ENCODE results near the gene MBOAT2.
"Not testable (repeated sequence)": the region's sequence is repeated elsewhere in the genome, so short reads cannot be mapped to it uniquely, and the experiment has no call there.

Gene MBOAT2

DNA sequence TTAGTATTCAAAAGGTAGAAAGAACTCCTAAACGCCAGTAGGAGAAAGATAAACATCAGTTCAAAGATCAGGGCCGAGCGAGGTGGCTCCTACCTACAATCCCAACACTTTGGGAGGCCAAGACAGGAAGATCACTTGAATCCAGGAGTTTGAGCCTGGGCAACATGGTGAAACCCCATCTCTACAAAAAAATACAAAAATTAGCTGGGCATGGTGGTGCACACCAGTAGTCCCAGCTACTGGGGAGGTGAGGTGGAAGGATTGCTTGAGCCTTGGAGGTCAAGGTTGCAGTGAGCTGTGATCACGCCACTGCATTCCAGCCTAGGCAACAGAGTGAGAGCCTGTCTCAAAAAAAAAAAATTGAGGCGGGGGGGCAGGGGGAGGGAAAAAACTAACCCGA is 40.6 kb downstream of the MBOAT2 start:
- H3K27me3 Mint-ChIP-seq, result no peaks in the 10 kb centered on the region

DNA sequence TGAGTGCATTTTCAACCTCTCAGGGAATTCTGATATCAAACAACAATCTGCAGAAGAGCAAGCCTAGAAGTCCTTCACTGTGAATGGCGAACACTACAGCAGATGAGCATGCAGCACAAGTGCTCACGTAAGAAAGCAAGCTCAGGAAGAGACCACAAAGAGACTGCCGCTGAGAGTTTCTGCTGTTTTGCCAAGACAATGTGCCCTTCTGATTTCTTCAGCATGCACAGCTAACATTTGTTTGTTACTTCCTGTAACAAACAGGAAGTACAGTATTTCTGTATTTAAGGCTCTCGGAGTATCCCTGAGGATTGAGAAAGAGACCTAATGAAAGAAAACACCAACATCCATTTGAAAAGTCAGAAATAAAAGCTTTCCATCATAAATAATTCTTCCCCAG is 45.9 kb downstream of the MBOAT2 start:
- ATAC-seq, result no peak
- Mint-ChIP-seq H3K4me1 (no peaks in the 10 kb centered on the region), H3K27ac (no peak overlapping the region), H3K9me3 (peaks cover 21 to 27% of the 10 kb centered on the region in 2 donors), H3K27me3 (peaks cover 5% of the 10 kb centered on the region), H3K4me3 (no peak overlapping the region)
- no peak for DNase-seq

More for the DNA sequence above, 40.6 kb downstream of the MBOAT2 start:
- Mint-ChIP-seq H3K4me1 (no peaks in the 10 kb centered on the region), H3K27ac (no peak overlapping the region), H3K4me3 (no peak overlapping the region), H3K9me3 (no peaks in the 10 kb centered on the region)
- no peak for ATAC-seq
- DNase-seq, result no peak

DNA sequence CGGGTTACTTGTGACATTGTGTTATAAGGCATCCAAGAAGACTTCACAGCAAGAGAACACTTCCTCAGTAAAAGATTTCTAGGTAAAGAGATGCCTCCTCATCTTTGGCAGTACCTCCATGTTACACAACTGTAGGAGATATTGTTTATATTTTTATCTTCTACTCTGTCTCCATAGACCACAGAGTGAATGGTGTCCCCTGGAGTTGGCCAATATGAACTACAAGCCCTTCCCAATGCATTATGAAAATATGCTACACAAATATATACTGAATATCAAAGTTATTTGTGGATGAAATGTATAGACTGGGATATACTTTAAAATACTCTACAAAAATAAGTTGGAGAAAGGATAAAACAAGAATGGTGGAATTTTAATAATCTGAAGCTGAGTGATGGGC is 46.7 kb downstream of the MBOAT2 start:
- Mint-ChIP-seq H3K27me3 (peaks cover 13% of the 10 kb centered on the region), H3K27ac (no peak overlapping the region), H3K4me3 (no peak overlapping the region), H3K4me1 (no peaks in the 10 kb centered on the region), H3K9me3 (peaks cover 29 to 33% of the 10 kb centered on the region in 2 donors)
- DNase-seq (no peak), ATAC-seq (no peak)

DNA sequence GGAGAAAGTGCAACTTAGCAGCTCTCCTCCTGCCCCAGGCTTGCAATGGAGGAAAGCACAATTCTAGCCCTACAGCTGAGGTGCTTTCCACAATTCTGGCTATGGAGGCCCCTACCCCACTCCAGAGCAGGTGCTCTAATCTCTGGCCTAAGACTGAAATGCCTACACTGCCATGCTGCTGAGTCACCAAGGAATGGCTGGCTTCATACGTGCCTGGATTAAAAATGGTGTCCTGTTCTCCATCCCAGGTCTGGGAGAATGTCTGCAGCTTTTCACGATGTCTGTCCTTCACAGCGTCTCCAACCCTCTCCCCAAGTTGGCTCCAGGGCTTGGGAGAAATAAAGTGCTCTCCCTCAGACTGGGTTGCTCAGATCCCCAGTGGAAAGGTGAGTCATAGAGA is 48.5 kb downstream of the MBOAT2 start:
- Mint-ChIP-seq H3K4me1 (no peaks in the 10 kb centered on the region), H3K4me3 (no peak overlapping the region), H3K27ac (no peak overlapping the region), H3K9me3 (peaks cover 35 to 39% of the 10 kb centered on the region in 2 donors), H3K27me3 (peaks cover 25% of the 10 kb centered on the region)
- no peak for ATAC-seq
- DNase-seq, result no peak

DNA sequence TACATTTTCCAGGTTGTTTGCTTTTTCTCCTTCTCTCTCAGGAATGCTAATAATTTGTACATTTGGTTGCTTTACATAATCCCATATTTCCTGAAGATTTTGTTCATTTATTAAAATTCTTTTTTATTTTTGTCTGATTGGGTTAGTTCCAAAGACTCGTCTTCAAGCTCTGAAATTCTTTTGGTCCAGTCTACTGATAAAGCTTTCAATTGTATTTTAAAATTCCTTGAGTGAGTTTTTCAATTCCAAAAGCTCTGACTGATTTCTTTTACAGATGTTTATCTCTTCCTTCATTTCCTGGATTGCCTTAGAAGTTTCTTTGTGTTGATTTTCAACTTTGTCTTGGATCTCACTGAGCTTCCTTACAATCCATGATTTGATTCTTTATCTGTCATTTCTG is 50.0 kb downstream of the MBOAT2 start:
- no peak for ATAC-seq
- Mint-ChIP-seq H3K27me3 (peaks cover 31% of the 10 kb centered on the region), H3K4me3 (no peak overlapping the region), H3K4me1 (no peaks in the 10 kb centered on the region), H3K27ac (peak overlapping the region in 1 of 2 donors; percentile 72), H3K9me3 (peaks cover 40 to 44% of the 10 kb centered on the region in 2 donors)
- DNase-seq, result no peak

DNA sequence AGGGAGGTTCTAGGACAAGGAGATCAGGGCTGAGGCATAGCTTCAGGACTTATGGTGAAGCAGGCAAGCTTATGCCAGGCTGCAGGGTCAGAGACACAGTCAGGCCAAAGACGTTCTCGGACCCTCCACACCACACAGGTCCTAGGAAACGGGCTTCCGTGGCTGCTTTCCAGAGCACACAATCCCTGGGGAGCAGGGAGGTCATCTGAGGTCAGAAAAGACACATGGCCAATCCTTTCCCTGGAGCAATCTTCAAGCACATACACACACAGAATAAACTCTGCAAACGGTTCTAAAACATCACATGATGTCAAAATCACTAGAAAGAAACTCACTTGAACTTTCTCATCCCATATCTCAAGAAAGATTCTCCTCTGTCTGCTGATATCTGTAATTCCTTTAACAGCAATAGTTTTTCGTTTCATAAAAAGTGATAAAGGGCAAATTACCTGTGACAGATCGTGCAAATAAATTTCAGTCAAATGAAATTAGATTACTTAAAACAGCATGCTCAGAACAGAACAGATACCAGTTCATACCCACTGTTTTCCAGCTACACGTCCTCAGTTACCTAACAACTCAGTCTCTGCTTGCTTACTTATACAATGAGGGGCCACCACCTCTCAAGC is 63.9 kb downstream of the MBOAT2 start:
- Mint-ChIP-seq H3K9me3 (no peaks in the 10 kb centered on the region), H3K4me3 (no peak overlapping the region), H3K4me1 (no peaks in the 10 kb centered on the region), H3K27me3 (no peaks in the 10 kb centered on the region), H3K27ac (peak overlapping the region in 1 of 2 donors; percentile 9)
- ATAC-seq (no peak), DNase-seq (no peak)

DNA sequence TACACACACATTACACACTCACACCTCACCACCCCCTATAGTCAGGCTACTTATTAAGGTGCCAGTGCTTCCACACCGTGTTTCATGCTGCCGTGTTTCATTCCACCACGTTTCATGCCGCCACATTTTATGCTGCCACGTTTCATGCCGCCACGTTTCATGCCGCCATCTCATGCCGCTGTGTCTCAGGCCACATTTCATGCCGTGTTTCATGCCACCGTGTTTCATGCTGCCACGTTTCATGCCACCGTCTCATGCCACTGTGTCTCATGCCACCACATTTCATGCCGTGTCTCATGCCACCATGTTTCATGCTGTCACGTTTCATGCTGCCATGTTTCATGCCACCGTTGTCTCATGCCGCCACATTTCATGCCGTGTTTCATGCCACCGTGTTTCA is 65.1 kb downstream of the MBOAT2 start:
- no peak overlapping the region for H3K27ac Mint-ChIP-seq
- H3K27me3 Mint-ChIP-seq, result no peaks in the 10 kb centered on the region

DNA sequence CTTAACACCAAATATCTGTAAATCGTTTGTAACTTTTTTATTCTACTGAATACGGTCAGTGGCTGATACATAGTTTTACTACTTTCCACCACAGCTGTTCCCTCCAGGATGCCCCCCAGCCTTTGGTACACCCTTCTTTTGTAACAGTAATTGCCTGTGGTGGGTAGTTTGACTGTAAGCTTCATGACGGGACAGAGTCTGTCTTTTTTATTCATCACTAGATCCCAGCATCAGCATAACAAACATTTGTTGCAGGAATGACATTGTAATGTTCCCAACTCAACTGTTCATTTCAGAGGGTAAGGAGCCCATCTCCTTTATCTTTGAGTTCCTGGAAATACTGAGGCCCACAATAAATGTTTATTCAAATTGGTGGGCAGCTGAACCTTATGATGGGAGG is 67.5 kb downstream of the MBOAT2 start:
- no peaks in the 10 kb centered on the region for H3K4me1 Mint-ChIP-seq
- no peak for ATAC-seq
- DNase-seq, result no peak
- no peaks in the 10 kb centered on the region for H3K27me3 Mint-ChIP-seq
- H3K9me3 Mint-ChIP-seq, result no peaks in the 10 kb centered on the region
- H3K4me3 Mint-ChIP-seq, result no peak overlapping the region
- H3K27ac Mint-ChIP-seq, result no peak overlapping the region

More for the DNA sequence above, 65.1 kb downstream of the MBOAT2 start:
- Mint-ChIP-seq H3K4me3 (no peak overlapping the region), H3K4me1 (no peaks in the 10 kb centered on the region), H3K9me3 (no peaks in the 10 kb centered on the region)
- no peak for DNase-seq
- no peak for ATAC-seq

DNA sequence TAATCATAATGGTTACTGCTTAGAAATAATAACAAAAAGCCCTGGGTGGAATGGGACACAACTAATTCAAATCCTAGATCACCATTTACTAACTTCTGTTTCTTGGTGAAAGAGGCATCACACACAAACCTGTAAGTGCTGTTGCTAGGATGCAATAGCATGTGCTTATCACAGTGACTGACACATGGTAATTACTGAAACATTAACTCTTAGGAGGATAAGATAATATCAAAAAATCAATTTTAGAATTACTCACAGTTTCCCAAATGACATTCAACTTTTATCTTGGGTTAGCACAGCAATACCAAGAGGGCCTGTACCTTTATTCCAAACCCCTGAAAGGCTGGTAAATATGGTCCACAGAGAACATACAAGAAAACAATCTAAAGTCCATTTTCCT is 69.1 kb downstream of the MBOAT2 start:
- no peaks in the 10 kb centered on the region for H3K27me3 Mint-ChIP-seq
- no peak overlapping the region for H3K4me3 Mint-ChIP-seq
- ATAC-seq (no peak), DNase-seq (no peak)
- H3K4me1 Mint-ChIP-seq, result no peaks in the 10 kb centered on the region
- H3K27ac Mint-ChIP-seq, result no peak overlapping the region
- no peaks in the 10 kb centered on the region for H3K9me3 Mint-ChIP-seq

DNA sequence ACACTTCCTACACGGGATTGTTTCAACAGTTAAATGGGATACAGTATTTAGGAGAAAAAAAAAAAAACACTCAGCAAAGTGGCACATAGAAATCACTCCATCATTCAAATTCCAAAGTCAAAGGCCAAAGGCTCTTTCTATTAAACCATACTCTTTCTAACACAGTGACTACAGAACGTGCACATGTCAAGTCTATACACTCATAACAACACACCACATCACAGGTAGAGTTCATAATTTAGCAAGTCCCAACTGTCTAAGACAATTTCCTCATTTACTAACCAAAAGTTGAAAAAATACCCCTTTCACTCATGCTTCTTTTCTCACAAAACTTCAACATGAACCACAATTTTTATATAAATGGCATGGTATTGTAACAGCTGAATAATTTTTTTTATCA is 70.8 kb downstream of the MBOAT2 start:
- DNase-seq, result no peak
- Mint-ChIP-seq H3K27me3 (peaks cover 5% of the 10 kb centered on the region), H3K27ac (no peak overlapping the region), H3K9me3 (no peaks in the 10 kb centered on the region), H3K4me1 (no peaks in the 10 kb centered on the region), H3K4me3 (no peak overlapping the region)
- no peak for ATAC-seq

DNA sequence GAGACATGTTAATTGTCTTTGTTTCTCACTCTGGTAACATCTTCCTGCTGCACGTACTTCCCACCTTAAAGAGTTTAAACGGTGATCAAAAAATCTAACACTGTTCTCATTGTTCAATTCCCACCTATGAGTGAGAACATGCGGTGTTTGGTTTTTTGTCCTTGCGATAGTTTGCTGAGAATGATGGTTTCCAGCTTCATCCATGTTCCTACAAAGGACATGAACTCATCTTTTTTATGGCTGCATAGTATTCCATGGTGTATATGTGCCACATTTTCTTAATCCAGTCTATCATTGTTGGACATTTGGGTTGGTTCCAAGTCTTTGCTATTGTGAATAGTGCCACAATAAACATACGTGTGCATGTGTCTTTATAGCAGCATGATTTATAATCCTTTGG is 73.3 kb downstream of the MBOAT2 start:
- peaks cover 30% of the 10 kb centered on the region for H3K27me3 Mint-ChIP-seq
- DNase-seq, H3K4me1 Mint-ChIP-seq, H3K4me3 Mint-ChIP-seq, H3K27ac Mint-ChIP-seq, ATAC-seq, H3K9me3 Mint-ChIP-seq: not testable (repeated sequence)

DNA sequence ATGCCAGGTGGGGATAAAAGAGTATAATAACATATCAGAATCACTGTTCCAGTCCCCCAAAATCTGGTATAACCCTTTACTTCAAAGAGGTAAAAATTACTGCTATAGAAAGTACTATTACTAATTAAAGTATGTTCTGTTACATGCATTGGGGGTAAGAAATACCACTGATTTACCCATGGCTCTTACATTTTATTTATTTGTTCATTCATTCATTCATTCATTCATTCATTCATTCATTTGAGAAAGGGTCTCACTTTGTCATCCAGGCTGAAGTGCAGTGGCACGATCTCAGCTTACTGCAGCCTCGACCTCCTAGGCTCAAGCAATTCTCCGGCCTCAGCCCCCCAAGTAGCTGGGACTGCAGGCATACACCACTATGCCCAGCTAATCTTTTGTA is 74.4 kb downstream of the MBOAT2 start:
- no peak for ATAC-seq
- H3K4me3 Mint-ChIP-seq, result no peak overlapping the region
- H3K27me3 Mint-ChIP-seq, result peaks cover 33% of the 10 kb centered on the region
- no peak for DNase-seq
- H3K27ac Mint-ChIP-seq, result no peak overlapping the region
- no peaks in the 10 kb centered on the region for H3K4me1 Mint-ChIP-seq
- no peaks in the 10 kb centered on the region for H3K9me3 Mint-ChIP-seq

DNA sequence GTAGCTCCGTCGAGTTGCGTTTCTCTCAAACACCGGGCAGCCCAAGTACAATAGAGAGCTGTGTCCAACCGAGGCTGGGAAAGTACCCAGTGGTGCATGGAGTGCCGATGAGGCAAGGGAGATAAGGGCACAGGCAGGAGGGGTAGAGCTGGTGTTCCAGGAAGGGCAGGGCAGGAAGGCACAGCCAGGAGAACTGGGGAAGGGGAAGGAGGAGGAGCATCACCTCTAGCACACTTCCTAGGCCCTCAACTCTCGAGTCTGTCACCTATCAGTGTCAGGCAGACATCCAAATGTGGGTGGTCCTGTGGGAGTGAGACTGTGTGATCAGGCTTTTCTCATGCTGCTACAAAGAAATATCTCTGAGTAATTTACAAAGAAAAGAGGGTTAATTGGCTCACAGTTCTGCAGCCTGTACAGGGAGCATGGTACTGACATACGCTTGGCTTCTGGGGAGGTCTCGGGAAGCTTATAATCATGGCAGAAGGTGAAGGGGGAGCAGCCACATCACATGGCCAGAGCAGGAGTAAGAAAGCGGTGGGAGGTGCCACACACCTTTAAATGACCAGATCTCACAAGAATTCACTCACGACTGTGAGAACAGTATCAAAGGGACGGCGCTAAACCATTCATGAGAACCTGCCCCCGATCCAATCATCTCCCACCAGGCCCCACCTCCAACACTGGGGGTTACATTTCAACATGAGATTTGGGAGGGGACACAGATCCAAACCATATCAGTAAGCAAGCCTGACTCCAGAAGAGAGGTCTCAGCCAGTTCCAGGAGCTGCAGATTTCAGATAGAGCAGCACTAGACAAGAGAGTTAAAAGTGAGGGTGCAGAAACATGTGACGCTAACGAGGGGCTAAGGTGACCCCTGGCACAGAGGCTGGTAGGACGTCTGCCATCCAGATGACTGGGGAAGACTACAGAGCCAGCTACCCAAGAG is 75.7 kb downstream of the MBOAT2 start:
- H3K9me3 Mint-ChIP-seq, result no peaks in the 10 kb centered on the region
- H3K27ac Mint-ChIP-seq, result no peak overlapping the region
- ATAC-seq (no peak), DNase-seq (no peak)
- no peak overlapping the region for H3K4me3 Mint-ChIP-seq
- H3K4me1 Mint-ChIP-seq, result no peaks in the 10 kb centered on the region
- H3K27me3 Mint-ChIP-seq, result peaks cover 33% of the 10 kb centered on the region

DNA sequence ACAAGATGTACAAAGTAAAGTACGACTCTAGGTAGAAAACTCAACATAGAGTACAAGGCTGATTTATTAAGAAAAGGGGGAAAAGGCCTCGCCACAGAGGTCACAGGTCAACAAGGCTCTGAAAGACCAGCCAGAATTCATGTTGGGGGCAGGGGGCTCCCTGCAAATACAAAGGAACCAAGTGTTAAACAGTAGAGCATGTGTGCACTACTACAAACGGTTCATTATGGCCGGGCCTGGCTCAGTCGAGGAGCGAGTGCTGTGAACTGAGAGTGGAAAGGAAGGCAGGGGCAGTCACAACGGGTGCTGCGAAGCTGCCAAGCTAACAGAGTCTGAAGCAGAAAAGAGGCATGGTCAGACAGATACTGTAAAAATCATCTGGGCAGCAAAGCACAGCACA is 77.1 kb downstream of the MBOAT2 start:
- Mint-ChIP-seq H3K27me3 (peaks cover 46% of the 10 kb centered on the region), H3K27ac (peak overlapping the region in 1 of 2 donors; percentile 78), H3K4me3 (no peak overlapping the region), H3K9me3 (no peaks in the 10 kb centered on the region), H3K4me1 (no peaks in the 10 kb centered on the region)
- no peak for ATAC-seq
- DNase-seq, result no peak

DNA sequence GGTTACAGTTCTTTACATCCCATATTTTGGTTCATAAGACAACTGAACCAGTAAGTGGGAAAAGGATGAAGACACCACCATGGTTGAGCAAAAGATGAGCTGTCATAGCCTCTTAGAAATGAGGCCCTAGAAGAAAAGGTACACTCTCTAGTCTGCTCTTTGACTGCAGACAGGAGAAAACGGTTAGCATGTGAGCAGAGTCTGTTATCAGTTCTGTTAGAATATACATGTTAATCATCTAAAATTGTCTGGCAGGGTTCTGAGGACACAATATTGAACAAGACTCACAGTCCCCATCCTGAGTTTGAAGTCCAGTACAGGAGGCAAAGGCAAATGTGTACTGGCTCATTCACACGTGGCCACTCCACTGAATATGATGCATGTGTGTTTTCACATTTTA is 78.1 kb downstream of the MBOAT2 start:
- Mint-ChIP-seq H3K27me3 (peaks cover 46% of the 10 kb centered on the region), H3K4me1 (no peaks in the 10 kb centered on the region), H3K9me3 (no peaks in the 10 kb centered on the region), H3K4me3 (no peak overlapping the region), H3K27ac (no peak overlapping the region)
- no peak for DNase-seq
- no peak for ATAC-seq

DNA sequence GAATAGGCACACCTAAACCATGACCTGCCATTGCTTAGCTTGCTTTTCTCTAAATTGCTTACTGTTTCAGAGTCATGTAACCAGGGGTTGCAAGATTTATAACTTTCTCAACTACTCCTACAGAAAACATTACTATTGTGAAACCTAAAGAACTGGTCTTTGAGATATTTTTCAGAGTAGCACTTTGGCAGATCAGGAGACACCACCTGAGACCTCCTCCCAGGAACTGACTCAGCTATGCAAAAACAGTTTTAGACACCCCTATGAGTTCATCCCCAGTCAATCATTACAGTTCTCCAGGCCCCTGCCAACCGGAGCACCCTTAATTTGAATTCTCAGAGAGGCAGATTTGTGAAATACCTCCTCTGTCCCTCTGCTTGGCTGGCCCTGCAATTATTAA is 80.3 kb downstream of the MBOAT2 start:
- Mint-ChIP-seq H3K27ac (no peak overlapping the region), H3K4me3 (no peak overlapping the region), H3K9me3 (no peaks in the 10 kb centered on the region), H3K27me3 (peaks cover 45% of the 10 kb centered on the region), H3K4me1 (no peaks in the 10 kb centered on the region)
- no peak for DNase-seq
- ATAC-seq, result no peak
